Transverse colon (tissue), 4 donors: ENCODE data around the gene SEL1L3. TPM values are rescaled to one million over a fixed set of nuclear protein-coding genes. Genes with fewer than 3 reads are reported as not detected.

Experiments
- DNase-seq: peaks from one replicate; pipeline ENCODE4 v3.0.0-alpha.2; 2019
- H3K27ac ChIP-seq, 4 donors: fragments of 200-600 bp; sonication (generic); 2 replicates each; pipeline ENCODE4 v1.5.1; 2016 to 2018; ENCODE audit warnings: inconsistent platforms in 4 of 4
- H3K27me3 ChIP-seq: fragments of 200-600 bp; sonication (generic); 2 replicates; pipeline ENCODE4 v1.5.1; 2017; ENCODE audit warnings: inconsistent platforms
- H3K36me3 ChIP-seq, 4 donors: fragments of 200-600 bp; sonication (generic); 2 replicates each; pipeline ENCODE4 v1.5.1; 2017 to 2019; ENCODE audit warnings: inconsistent platforms in 4 of 4
- H3K4me1 ChIP-seq, 4 donors: fragments of 200-600 bp; sonication (generic); 2 replicates each; pipeline ENCODE4 v1.5.1; 2017 to 2020; ENCODE audit warnings: inconsistent platforms in 4 of 4
- H3K4me3 ChIP-seq, 4 donors: fragments of 200-600 bp; sonication (generic); 1 replicate in 1 of 4; 2 replicates in 3 of 4; pipeline versions ENCODE4 v1.5.1 to v1.6.1; 2017 to 2019; ENCODE audit warnings: inconsistent platforms in 4 of 4
- H3K9me3 ChIP-seq, 2 donors: fragments of 200-600 bp; sonication (generic); 2 replicates each; pipeline ENCODE4 v1.5.1; 2017 to 2019; ENCODE audit warnings: inconsistent platforms in 2 of 2
- CTCF ChIP-seq, 5 experiments: fragments of 200-600 bp in 3 of 5; fragments of 450-650 bp in 2 of 5; sonication (generic) in 3 of 5; IDR thresholded peaks; 1 replicate in 2 of 5; 2 replicates in 3 of 5; pipeline ENCODE4 v1.5.1; 2016 to 2017; ENCODE audit warnings: antibody characterized with exemption in 5 of 5, inconsistent platforms in 3 of 5, mild to moderate bottlenecking in 2 of 5, moderate library complexity in 1 of 5
- EP300 ChIP-seq: sonication (generic); formaldehyde crosslinking; IDR thresholded peaks from one replicate; pipeline ENCODE4 v1.6.1; 2017; ENCODE audit warnings: antibody characterized with exemption, low read depth
- POLR2A ChIP-seq: fragments of 450-650 bp; IDR thresholded peaks from one replicate; pipeline ENCODE4 v1.6.1; 2016; ENCODE audit warnings: antibody characterized with exemption, mild to moderate bottlenecking, moderate library complexity
- POLR2AphosphoS5 ChIP-seq, 3 donors: sonication (generic); formaldehyde crosslinking; IDR thresholded peaks; one replicate each; pipeline ENCODE4 v1.6.1; 2016; ENCODE audit warnings: antibody characterized with exemption in 3 of 3
- WGBS, 2 donors: methylation state at CpG; one replicate each; pipeline ENCODE4 v1.1.5; 2018; ENCODE audit warnings: low coverage in 1 of 2; 5-methylcytosine and 5-hydroxymethylcytosine counted together
- in situ Hi-C, 4 donors: fragments of 200-750 bp; cut with MboI; loops; one replicate each; pipeline versions ENCODE4 v1.15.0 to v1.15.1; 2017; ENCODE audit warnings: low sequenced_read_pairs in 3 of 4, low pct_ligation_motif_present in 1 of 4, low pct_unique_long_range_greater_than_20kb in 1 of 4
- intact Hi-C: fragments of 100-400 bp; cut with DNase I; formaldehyde crosslinking; loops from one replicate; pipeline ENCODE4 v1.15.1; 2023; ENCODE audit warnings: low total_unique reads
- total RNA-seq, 4 donors: library from RNA; depleted of rRNA; stranded (reverse); fragments of >200 nt; gene quantifications; one replicate each; pipeline ENCODE4 v1.1.0, GENCODE V29; 2016

Gene SEL1L3
- total RNA-seq, 4 donors from 2014 or later: 51.3 to 128 (median 98.3) TPM

DNA sequence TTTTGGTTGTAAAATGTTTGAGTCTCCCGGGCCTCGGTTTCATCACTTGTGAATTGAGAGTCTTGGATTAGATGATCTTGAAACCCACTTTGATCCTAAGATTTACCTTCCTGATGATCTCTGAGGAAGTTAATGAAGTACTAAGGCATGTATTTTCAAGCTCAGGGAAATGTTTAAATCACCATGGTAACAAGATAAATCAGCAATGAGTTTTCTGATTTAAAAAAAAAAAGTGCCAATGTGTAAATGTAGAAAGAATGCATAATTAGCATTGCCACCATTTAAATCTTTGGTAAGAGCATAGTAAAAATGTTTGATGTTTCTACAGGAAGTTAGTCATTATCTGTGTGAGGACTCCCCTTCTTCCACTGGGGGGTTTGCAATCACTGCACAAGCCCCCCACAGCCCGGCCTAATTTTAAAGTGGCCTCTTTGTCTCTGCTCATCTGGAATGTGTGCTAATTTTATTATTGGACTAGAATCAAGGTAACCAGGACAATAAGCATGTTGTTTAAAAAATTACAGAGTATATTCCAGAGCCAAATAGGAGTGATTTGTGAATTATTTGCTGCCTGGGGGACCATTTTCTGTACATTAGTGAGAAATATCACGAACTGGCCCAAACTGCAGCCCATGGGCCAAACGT, 113.5 kb downstream of the SEL1L3 start:
- WGBS, 2 donors: 92 to 95% methylated on average over 4 to 5 of the region's 5 CpGs
- in situ Hi-C loops: no loop called here
- TF ChIP-seq CTCF (IDR thresholded peaks at IDR 0.05) (no peak), EP300 (no peak), POLR2AphosphoS5 (IDR thresholded peaks at IDR 0.05) (no peak), POLR2A (no peak)

GRCh38 chr4:25743971-25744370, 118.8 kb downstream of the SEL1L3 start:
- no peaks in the 10 kb centered on the region for H3K36me3 ChIP-seq
- in situ Hi-C loops (no loop called here), intact Hi-C loops (no loop called here)
- TF ChIP-seq CTCF (IDR thresholded peaks at IDR 0.05): no peak
- no peak for TF ChIP-seq POLR2A
- TF ChIP-seq POLR2AphosphoS5 (IDR thresholded peaks at IDR 0.05): no peak
- TF ChIP-seq EP300: no peak
- 92 to 94% methylated on average over 2 to 3 of the region's 3 CpGs for WGBS, 2 donors
- H3K4me3 ChIP-seq: no peak overlapping the region
- no peaks in the 10 kb centered on the region for H3K27me3 ChIP-seq
- DNase-seq: no peak
- no peaks in the 10 kb centered on the region for H3K9me3 ChIP-seq
- H3K4me1 ChIP-seq: no peaks in the 10 kb centered on the region
- H3K27ac ChIP-seq: no peak overlapping the region

More for the DNA sequence above, 113.5 kb downstream of the SEL1L3 start:
- Histone ChIP-seq H3K27me3 (no peaks in the 10 kb centered on the region), H3K36me3 (no peaks in the 10 kb centered on the region), H3K4me1 (no peaks in the 10 kb centered on the region), H3K27ac (no peak overlapping the region), H3K9me3 (no peaks in the 10 kb centered on the region), H3K4me3 (no peak overlapping the region)
- intact Hi-C loops: no loop called here
- DNase-seq: no peak

DNA sequence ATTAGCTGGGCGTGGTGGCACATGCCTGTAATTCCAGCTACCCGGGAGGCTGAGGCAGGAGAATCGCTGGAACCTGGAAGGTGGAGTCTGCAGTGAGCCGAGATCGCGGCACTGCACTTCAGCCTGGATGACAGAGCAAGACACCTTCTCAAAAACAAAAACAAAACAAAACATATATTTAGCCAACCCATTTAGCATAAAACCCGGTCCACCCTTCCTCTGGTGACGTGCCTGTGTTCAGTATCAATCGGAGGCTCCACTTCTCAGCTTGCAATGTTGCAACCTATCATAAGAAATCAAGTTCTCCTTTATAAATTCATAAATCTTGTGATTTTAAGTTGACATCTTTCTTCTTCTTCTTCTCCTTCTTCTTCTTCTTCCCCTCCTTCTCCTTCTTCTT, 133.2 kb downstream of the SEL1L3 start:
- in situ Hi-C loops: no loop called here

DNA sequence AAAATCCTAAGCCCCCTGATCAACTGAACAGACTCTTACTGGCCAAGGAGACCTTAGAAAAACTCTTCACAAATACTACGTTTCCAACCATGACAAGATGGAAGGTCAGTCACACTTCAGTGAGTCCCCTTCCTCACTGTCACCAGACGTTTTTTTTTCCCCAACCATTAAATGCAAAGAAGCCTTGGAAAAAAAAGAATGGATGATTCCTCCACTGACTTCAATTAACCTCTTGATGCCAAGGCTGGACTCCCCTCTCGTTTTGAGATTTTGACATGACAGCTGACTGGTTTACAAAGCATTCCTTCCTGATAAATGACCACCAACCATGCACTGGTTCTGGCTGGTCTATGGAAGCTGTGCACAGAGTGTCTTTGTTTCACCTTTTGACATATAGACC, 133.9 kb downstream of the SEL1L3 start:
- no peak overlapping the region for H3K27ac ChIP-seq
- no peaks in the 10 kb centered on the region for H3K27me3 ChIP-seq
- TF ChIP-seq EP300 (no peak), POLR2AphosphoS5 (IDR thresholded peaks at IDR 0.05) (no peak), POLR2A (no peak), CTCF (IDR thresholded peaks at IDR 0.05) (no peak)
- H3K9me3 ChIP-seq: no peaks in the 10 kb centered on the region
- no peak for DNase-seq
- H3K4me3 ChIP-seq: no peak overlapping the region
- 57 to 78% methylated on average over 3 of the region's 3 CpGs for WGBS, 2 donors
- H3K36me3 ChIP-seq: no peaks in the 10 kb centered on the region
- in situ Hi-C loops: no loop called here
- no peaks in the 10 kb centered on the region for H3K4me1 ChIP-seq
- intact Hi-C loops: no loop called here

More for the DNA sequence above, 133.2 kb downstream of the SEL1L3 start:
- H3K9me3 ChIP-seq: no peaks in the 10 kb centered on the region
- no peak for TF ChIP-seq EP300
- no peak for TF ChIP-seq POLR2AphosphoS5 (IDR thresholded peaks at IDR 0.05)
- no peak for TF ChIP-seq POLR2A
- no peak for TF ChIP-seq CTCF (IDR thresholded peaks at IDR 0.05)
- no peak overlapping the region for H3K4me3 ChIP-seq
- no peaks in the 10 kb centered on the region for H3K4me1 ChIP-seq
- 91 to 94% methylated on average over 9 of the region's 9 CpGs for WGBS, 2 donors
- no peak overlapping the region for H3K27ac ChIP-seq
- no peak for DNase-seq
- no peaks in the 10 kb centered on the region for H3K27me3 ChIP-seq
- intact Hi-C loops: no loop called here
- H3K36me3 ChIP-seq: no peaks in the 10 kb centered on the region
